ENCODE measurements around the gene MBD1.

MBD1 gene

DNA sequence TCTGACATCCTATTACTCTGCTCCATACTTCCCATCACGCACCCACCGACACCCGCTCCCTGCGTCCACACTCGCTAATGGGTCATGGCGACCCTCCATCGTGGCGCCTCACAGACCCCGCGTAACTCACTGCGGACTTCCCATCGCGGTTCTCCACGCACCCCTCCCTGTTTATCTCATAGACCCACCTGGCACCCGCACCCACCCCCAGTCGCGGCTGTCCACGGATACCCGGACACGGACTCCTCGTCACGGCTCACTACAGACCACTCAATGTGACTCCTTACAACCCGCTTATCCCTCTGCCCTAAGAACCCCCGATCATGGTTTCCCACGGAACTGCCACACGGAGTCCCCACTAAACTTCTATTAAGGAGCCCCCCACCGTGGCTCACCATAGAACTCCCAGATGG lies 5.7 kb upstream of the MBD1 start:
- Histone ChIP-seq H3K9me3 (ENCODE audit: severe bottlenecking) (no peaks in the 10 kb centered on the region), H3K4me1 (ENCODE audit: insufficient read depth, poor library complexity, severe bottlenecking) (peaks cover 2% of the 10 kb centered on the region), H3K36me3 (ENCODE audit: low read depth) (peaks cover 28% of the 10 kb centered on the region), H3K4me3 (ENCODE audit: severe bottlenecking) (peak overlapping the region; percentile 56), H3K27ac (ENCODE audit: poor library complexity, severe bottlenecking) (peak overlapping the region; percentile 22), H3K27me3 (ENCODE audit: insufficient read depth, poor library complexity, severe bottlenecking) (no peaks in the 10 kb centered on the region)
- ATAC-seq (ENCODE audit: low read depth), result no peak
- TF ChIP-seq, protein P1, sequence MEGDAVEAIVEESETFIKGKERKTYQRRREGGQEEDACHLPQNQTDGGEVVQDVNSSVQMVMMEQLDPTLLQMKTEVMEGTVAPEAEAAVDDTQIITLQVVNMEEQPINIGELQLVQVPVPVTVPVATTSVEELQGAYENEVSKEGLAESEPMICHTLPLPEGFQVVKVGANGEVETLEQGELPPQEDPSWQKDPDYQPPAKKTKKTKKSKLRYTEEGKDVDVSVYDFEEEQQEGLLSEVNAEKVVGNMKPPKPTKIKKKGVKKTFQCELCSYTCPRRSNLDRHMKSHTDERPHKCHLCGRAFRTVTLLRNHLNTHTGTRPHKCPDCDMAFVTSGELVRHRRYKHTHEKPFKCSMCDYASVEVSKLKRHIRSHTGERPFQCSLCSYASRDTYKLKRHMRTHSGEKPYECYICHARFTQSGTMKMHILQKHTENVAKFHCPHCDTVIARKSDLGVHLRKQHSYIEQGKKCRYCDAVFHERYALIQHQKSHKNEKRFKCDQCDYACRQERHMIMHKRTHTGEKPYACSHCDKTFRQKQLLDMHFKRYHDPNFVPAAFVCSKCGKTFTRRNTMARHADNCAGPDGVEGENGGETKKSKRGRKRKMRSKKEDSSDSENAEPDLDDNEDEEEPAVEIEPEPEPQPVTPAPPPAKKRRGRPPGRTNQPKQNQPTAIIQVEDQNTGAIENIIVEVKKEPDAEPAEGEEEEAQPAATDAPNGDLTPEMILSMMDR (IDR thresholded peaks at IDR 0.05; ENCODE audit: poor library complexity, severe bottlenecking), result no peak
- no peak for DNase-seq (ENCODE audit: low spot score)

DNA sequence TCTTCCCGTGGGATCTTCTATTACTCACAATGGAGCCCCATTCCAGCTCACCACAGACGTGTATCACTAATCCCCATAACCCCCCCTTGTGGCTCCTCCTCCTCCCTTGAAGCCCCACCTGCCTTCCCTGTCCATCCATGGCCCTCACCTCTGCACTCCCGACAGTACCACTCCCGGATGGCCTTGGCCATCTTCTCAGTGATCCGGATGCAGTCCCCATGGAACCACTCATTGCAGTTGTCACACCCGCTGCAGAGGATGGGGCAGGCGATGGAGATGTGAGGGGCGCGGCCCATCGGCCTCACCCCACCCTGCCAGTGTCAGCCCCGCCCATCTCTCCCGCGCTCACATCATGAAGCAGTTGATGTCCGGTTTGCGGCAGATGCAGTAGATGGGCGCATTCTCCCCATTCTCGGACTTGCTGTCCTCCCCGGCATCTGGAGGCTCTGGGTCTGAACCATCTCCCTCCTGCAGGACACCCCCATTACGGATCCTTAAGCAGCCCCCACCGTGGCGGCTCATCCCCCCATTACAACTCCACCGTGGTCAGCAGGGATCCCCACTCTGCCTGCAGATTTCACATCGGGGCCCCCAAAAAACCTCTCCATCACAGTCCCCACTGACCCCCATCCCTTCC lies 5.2 kb upstream of the MBD1 start:
- Histone ChIP-seq H3K4me1 (ENCODE audit: insufficient read depth, poor library complexity, severe bottlenecking) (peaks cover 2% of the 10 kb centered on the region), H3K9me3 (ENCODE audit: severe bottlenecking) (no peaks in the 10 kb centered on the region), H3K36me3 (ENCODE audit: low read depth) (peaks cover 30% of the 10 kb centered on the region), H3K27me3 (ENCODE audit: insufficient read depth, poor library complexity, severe bottlenecking) (no peaks in the 10 kb centered on the region), H3K27ac (ENCODE audit: poor library complexity, severe bottlenecking) (peak overlapping the region; percentile 22), H3K4me3 (ENCODE audit: severe bottlenecking) (peak overlapping the region; percentile 56)
- TF ChIP-seq, protein P1 (IDR thresholded peaks at IDR 0.05; ENCODE audit: poor library complexity, severe bottlenecking), result no peak
- ATAC-seq (ENCODE audit: low read depth) (peak; percentile 28), DNase-seq (ENCODE audit: low spot score) (peak; percentile 74)

DNA sequence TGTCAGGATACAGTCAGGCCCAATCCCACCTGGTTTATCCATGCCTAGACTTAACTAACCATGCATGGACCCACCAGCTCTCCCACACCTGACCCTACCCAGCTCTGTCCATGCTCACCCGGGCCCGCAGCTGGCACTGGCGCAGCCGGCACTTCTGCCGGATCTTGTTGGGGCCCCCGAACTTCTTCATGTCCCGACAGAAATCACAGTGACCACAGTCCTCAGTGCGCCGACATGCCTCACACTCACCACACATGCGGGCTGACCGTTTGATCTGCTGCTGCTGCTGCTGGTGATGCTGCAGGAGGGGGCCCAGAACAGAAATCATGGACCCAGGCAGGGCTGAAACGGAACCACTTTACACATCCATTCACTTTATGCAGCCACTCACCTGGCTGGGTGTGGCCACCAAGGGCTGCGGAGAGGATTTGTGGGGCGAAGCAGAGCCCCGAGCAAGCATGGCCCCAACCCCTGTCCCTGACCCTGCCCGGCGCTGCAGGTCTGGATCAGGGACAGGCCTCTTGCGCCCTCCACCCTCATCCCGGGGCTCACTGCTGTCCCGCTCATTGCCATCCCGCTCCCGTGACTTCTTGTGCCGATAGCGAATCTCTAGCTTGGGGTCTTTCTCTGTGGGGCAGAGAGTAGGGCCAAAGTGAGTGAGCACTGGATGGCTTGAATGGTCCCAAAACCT lies 4.5 kb upstream of the MBD1 start:
- Histone ChIP-seq H3K27ac (ENCODE audit: poor library complexity, severe bottlenecking) (no peak overlapping the region), H3K4me3 (ENCODE audit: severe bottlenecking) (no peak overlapping the region), H3K36me3 (ENCODE audit: low read depth) (peaks cover 30% of the 10 kb centered on the region), H3K4me1 (ENCODE audit: insufficient read depth, poor library complexity, severe bottlenecking) (peaks cover 2% of the 10 kb centered on the region), H3K27me3 (ENCODE audit: insufficient read depth, poor library complexity, severe bottlenecking) (no peaks in the 10 kb centered on the region), H3K9me3 (ENCODE audit: severe bottlenecking) (no peaks in the 10 kb centered on the region)
- ATAC-seq (ENCODE audit: low read depth) (no peak), DNase-seq (ENCODE audit: low spot score) (no peak)
- TF ChIP-seq, protein P1 (IDR thresholded peaks at IDR 0.05; ENCODE audit: poor library complexity, severe bottlenecking), result no peak

DNA sequence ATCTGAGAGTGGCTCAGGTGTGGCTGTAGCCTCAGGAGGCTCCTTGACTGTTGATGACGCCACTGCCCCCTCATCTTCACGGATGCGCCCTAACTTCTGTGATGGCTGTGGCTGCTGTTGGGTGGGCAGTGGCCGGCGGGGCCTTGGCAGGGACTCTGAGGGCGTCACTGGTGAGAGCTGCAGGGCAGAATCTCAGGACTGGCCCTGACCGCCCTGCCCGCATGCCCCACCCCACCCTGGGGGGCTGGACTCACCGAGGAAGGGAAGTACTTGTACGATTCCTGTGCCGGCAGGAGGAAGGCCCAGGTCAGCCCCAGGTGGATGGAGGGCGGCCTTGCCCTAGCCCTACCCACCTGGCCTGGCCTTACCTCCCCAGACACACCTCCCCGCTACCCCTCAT lies 3.7 kb upstream of the MBD1 start:
- Histone ChIP-seq H3K9me3 (ENCODE audit: severe bottlenecking) (no peaks in the 10 kb centered on the region), H3K4me3 (ENCODE audit: severe bottlenecking) (no peak overlapping the region), H3K27ac (ENCODE audit: poor library complexity, severe bottlenecking) (peak overlapping the region; percentile 12), H3K4me1 (ENCODE audit: insufficient read depth, poor library complexity, severe bottlenecking) (peaks cover 2% of the 10 kb centered on the region), H3K27me3 (ENCODE audit: insufficient read depth, poor library complexity, severe bottlenecking) (no peaks in the 10 kb centered on the region), H3K36me3 (ENCODE audit: low read depth) (peaks cover 30% of the 10 kb centered on the region)
- DNase-seq (ENCODE audit: low spot score) (no peak), ATAC-seq (ENCODE audit: low read depth) (no peak)
- TF ChIP-seq, protein P1 (IDR thresholded peaks at IDR 0.05; ENCODE audit: poor library complexity, severe bottlenecking), result no peak

Measured in RWPE2 (cell line).